DND-41 (cell line): ENCODE data around the gene NEAT1.

Experiments used
- ATAC-seq: fragments of 200-7000 bp; cut with Tn5 transposase; 3 replicates; pipeline ENCODE4 v1.9.1; 2021; ENCODE audit warnings: low read depth; ENCODE audit not compliant: insufficient read depth
- DNase-seq: peaks from one replicate; pipeline ENCODE4 v3.0.0-alpha.2; 2020
- H2AFZ ChIP-seq: 2 replicates; pipeline ENCODE4 v1.6.0; 2012; ENCODE audit warnings: low read depth, low read length
- H3K27ac ChIP-seq: 2 replicates; pipeline ENCODE4 v1.5.1; 2012; ENCODE audit warnings: low read length, inconsistent platforms
- H3K27me3 ChIP-seq: fragments of 200-600 bp; sonication (generic); 2 replicates; pipeline ENCODE4 v1.6.0; 2012; ENCODE audit warnings: low read length, mild to moderate bottlenecking, inconsistent platforms; ENCODE audit not compliant: insufficient read depth, poor library complexity
- H3K36me3 ChIP-seq: 2 replicates; pipeline ENCODE4 v1.5.1; 2012; ENCODE audit warnings: low read length, inconsistent platforms; ENCODE audit not compliant: insufficient read depth
- H3K4me1 ChIP-seq: 2 replicates; pipeline ENCODE4 v1.5.1; 2012; ENCODE audit warnings: mild to moderate bottlenecking, low read length; ENCODE audit not compliant: insufficient read depth
- H3K4me2 ChIP-seq: 2 replicates; pipeline ENCODE4 v1.6.0; 2012; ENCODE audit warnings: mild to moderate bottlenecking, moderate library complexity, low read length, inconsistent platforms; ENCODE audit not compliant: insufficient read depth
- H3K4me3 ChIP-seq, 2 experiments: fragments of 200-600 bp in 1 of 2; shearing (Covaris generic) in 1 of 2; 2 replicates each; pipeline ENCODE4 v1.5.1; 2012 to 2016; ENCODE audit warnings: inconsistent platforms in 2 of 2, low read length in 2 of 2, mild to moderate bottlenecking in 2 of 2, low read depth in 1 of 2, moderate library complexity in 1 of 2
- H3K79me2 ChIP-seq: 2 replicates; pipeline ENCODE4 v1.6.0; 2012; ENCODE audit warnings: low read length, inconsistent platforms; ENCODE audit not compliant: insufficient read depth
- H3K9ac ChIP-seq: 2 replicates; pipeline ENCODE4 v1.6.0; 2012; ENCODE audit warnings: low read depth, mild to moderate bottlenecking, inconsistent platforms, low read length, moderate library complexity
- H3K9me3 ChIP-seq: 2 replicates; pipeline ENCODE4 v1.5.1; 2012; ENCODE audit warnings: low read length, moderate library complexity, mild to moderate bottlenecking, inconsistent platforms; ENCODE audit not compliant: insufficient read depth, severe bottlenecking
- H4K20me1 ChIP-seq: 2 replicates; pipeline ENCODE4 v1.6.0; 2012; ENCODE audit warnings: low read length; ENCODE audit not compliant: insufficient read depth
- CTCF ChIP-seq: IDR thresholded peaks from 2 replicates; pipeline ENCODE4 v1.5.1; 2012; ENCODE audit warnings: borderline replicate concordance, low read length, moderate library complexity, mild to moderate bottlenecking; ENCODE audit not compliant: poor library complexity, severe bottlenecking; ENCODE audit errors: extremely low read depth
- EZH2 ChIP-seq: IDR thresholded peaks from 3 replicates; pipeline ENCODE4 v1.6.1; 2012; ENCODE audit warnings: borderline replicate concordance, low read depth, mild to moderate bottlenecking, moderate library complexity, low read length, inconsistent platforms; ENCODE audit not compliant: severe bottlenecking

NEAT1 gene

GRCh38 chr11:65392899-65393298, 29.7 kb upstream of the NEAT1 start:
- Histone ChIP-seq H4K20me1 (peaks cover 26% of the 10 kb centered on the region), H3K79me2 (peaks cover 57% of the 10 kb centered on the region)

GRCh38 chr11:65393513-65394079, 29.0 kb upstream of the NEAT1 start:
- DNase-seq, result no peak
- Histone ChIP-seq H3K4me3 (no peak overlapping the region), H3K36me3 (peaks cover 84% of the 10 kb centered on the region), H3K27ac (no peak overlapping the region), H3K9me3 (no peaks in the 10 kb centered on the region), H3K79me2 (peaks cover 50% of the 10 kb centered on the region), H4K20me1 (peaks cover 26% of the 10 kb centered on the region), H3K27me3 (no peaks in the 10 kb centered on the region), H3K9ac (no peak overlapping the region), H3K4me1 (peaks cover 16% of the 10 kb centered on the region), H2AFZ (no peak overlapping the region), H3K4me2 (no peak overlapping the region)
- TF ChIP-seq EZH2, result no peak
- ATAC-seq, result no peak

More at GRCh38 chr11:65392899-65393298, 29.7 kb upstream of the NEAT1 start:
- no peaks in the 10 kb centered on the region for H3K27me3 ChIP-seq
- no peak overlapping the region for H2AFZ ChIP-seq
- no peak overlapping the region for H3K9ac ChIP-seq
- DNase-seq (no peak), ATAC-seq (no peak)
- no peak overlapping the region for H3K4me2 ChIP-seq
- H3K9me3 ChIP-seq, result no peaks in the 10 kb centered on the region
- H3K4me1 ChIP-seq, result peaks cover 23% of the 10 kb centered on the region
- no peak overlapping the region for H3K27ac ChIP-seq
- no peak overlapping the region for H3K4me3 ChIP-seq
- TF ChIP-seq EZH2 (no peak), CTCF (no peak)
- peaks cover 82% of the 10 kb centered on the region for H3K36me3 ChIP-seq

GRCh38 chr11:65394125-65394536, 28.5 kb upstream of the NEAT1 start:
- no peaks in the 10 kb centered on the region for H3K27me3 ChIP-seq
- no peaks in the 10 kb centered on the region for H3K9me3 ChIP-seq
- H4K20me1 ChIP-seq, result peaks cover 25% of the 10 kb centered on the region
- no peak overlapping the region for H3K4me3 ChIP-seq
- DNase-seq (no peak), ATAC-seq (no peak)
- no peak overlapping the region for H3K27ac ChIP-seq
- no peak overlapping the region for H3K9ac ChIP-seq
- peaks cover 11% of the 10 kb centered on the region for H3K4me1 ChIP-seq
- H3K36me3 ChIP-seq, result peaks cover 80% of the 10 kb centered on the region
- TF ChIP-seq EZH2, result no peak
- TF ChIP-seq CTCF, result no peak
- H3K4me2 ChIP-seq, result no peak overlapping the region
- peaks cover 44% of the 10 kb centered on the region for H3K79me2 ChIP-seq
- no peak overlapping the region for H2AFZ ChIP-seq

- Histone ChIP-seq H3K9ac (no peak overlapping the region), H3K4me2 (no peak overlapping the region), H3K79me2 (peaks cover 25% of the 10 kb centered on the region), H4K20me1 (peaks cover 21% of the 10 kb centered on the region), H3K36me3 (peaks cover 82% of the 10 kb centered on the region), H3K4me1 (no peaks in the 10 kb centered on the region), H2AFZ (no peak overlapping the region), H3K27me3 (no peaks in the 10 kb centered on the region), H3K4me3 (no peak overlapping the region), H3K27ac (no peak overlapping the region), H3K9me3 (no peaks in the 10 kb centered on the region)
- ATAC-seq, result no peak
- TF ChIP-seq EZH2 (no peak), CTCF (no peak)
- DNase-seq, result no peak
These were observed 26.6 kb upstream of the NEAT1 start for GRCh38 chr11:65395961-65396530.
